Hepatocyte (in vitro differentiated cells): Measurements from ENCODE around the gene IL4R.

Experiments used
- CTCF ChIP-seq: fragments of 200-600 bp; sonication (generic); IDR thresholded peaks from 2 replicates; pipeline ENCODE4 v1.5.1; 2016; ENCODE audit warnings: antibody characterized with exemption, mild to moderate bottlenecking; ENCODE audit not compliant: poor library complexity
- EZH2phosphoT487 ChIP-seq: fragments of 200-600 bp; sonication (generic); IDR thresholded peaks from one replicate; pipeline ENCODE4 v1.6.1; 2018; ENCODE audit warnings: antibody characterized with exemption, mild to moderate bottlenecking, low read depth, moderate library complexity; ENCODE audit not compliant: unreplicated experiment, severe bottlenecking

- TF ChIP-seq EZH2phosphoT487 (no peak), CTCF (no peak)
These were observed 13.8 kb downstream of the IL4R start for GRCh38 chr16:27327586-27327915.
